ENCODE measurements around the gene KLK4. TPM values are rescaled to one million over a fixed set of nuclear protein-coding genes. Genes with fewer than 3 reads are reported as not detected.

The KLK4 gene
- polyA plus RNA-seq, 1 experiment: not detected

- TF ChIP-seq CTCF (IDR thresholded peaks at IDR 0.05; ENCODE audit: insufficient read depth, low read depth, low read length): no peak
- CTCF ChIA-PET: interaction anchor here (4.8 kb wide), 1 partner anchor 12 kb away, joined by 20 read pairs; no protein-coding TSS in a partner anchor
- POLR2A ChIA-PET: no interaction called here
- Histone ChIP-seq H3K36me3 (ENCODE audit: control insufficient read depth, insufficient read depth, low read length) (no peaks in the 10 kb centered on the region), H3K4me3 (ENCODE audit: low read depth, low read length) (no peak overlapping the region), H3K27me3 (ENCODE audit: control insufficient read depth, insufficient read depth, low read length) (peaks cover 4% of the 10 kb centered on the region; the same call in 1 of the 2 replicates)
- DNase-seq (ENCODE audit: low read depth): no peak
These were observed 473 bp downstream of the KLK4 start for GRCh38 chr19:50910722-50911121.

- ChIA-PET POLR2A (no interaction called here), CTCF (interaction anchor here (4.8 kb wide), 1 partner anchor 13 kb away, joined by 20 read pairs; no protein-coding TSS in a partner anchor)
- no peak for TF ChIP-seq CTCF (IDR thresholded peaks at IDR 0.05; ENCODE audit: insufficient read depth, low read depth, low read length)
- no peak for DNase-seq (ENCODE audit: low read depth)
- no peaks in the 10 kb centered on the region for H3K36me3 ChIP-seq (ENCODE audit: control insufficient read depth, insufficient read depth, low read length)
- no peak overlapping the region for H3K4me3 ChIP-seq (ENCODE audit: low read depth, low read length)
- H3K27me3 ChIP-seq (ENCODE audit: control insufficient read depth, insufficient read depth, low read length): peaks cover 4% of the 10 kb centered on the region; the same call in 1 of the 2 replicates
These were observed 1.7 kb downstream of the KLK4 start for GRCh38 chr19:50909240-50910070.

GRCh38 chr19:50908336-50908735 is 2.9 kb downstream of the KLK4 start:
- no peaks in the 10 kb centered on the region for H3K36me3 ChIP-seq (ENCODE audit: control insufficient read depth, insufficient read depth, low read length)
- ChIA-PET CTCF (interaction anchor here (0.6 to 4.8 kb wide), 2 partner anchors 14 to 582 kb away, joined by 4 to 20 read pairs; no protein-coding TSS in a partner anchor), POLR2A (no interaction called here)
- H3K27me3 ChIP-seq (ENCODE audit: control insufficient read depth, insufficient read depth, low read length): peaks cover 4% of the 10 kb centered on the region; the same call in 1 of the 2 replicates
- DNase-seq (ENCODE audit: low read depth): no peak
- no peak overlapping the region for H3K4me3 ChIP-seq (ENCODE audit: low read depth, low read length)
- TF ChIP-seq CTCF (IDR thresholded peaks at IDR 0.05; ENCODE audit: insufficient read depth, low read depth, low read length): no peak

- Histone ChIP-seq H3K4me3 (ENCODE audit: low read depth, low read length) (no peak overlapping the region), H3K36me3 (ENCODE audit: control insufficient read depth, insufficient read depth, low read length) (no peaks in the 10 kb centered on the region), H3K27me3 (ENCODE audit: control insufficient read depth, insufficient read depth, low read length) (no peaks in the 10 kb centered on the region)
- ChIA-PET CTCF (interaction anchor here (0.9 to 1.2 kb wide), 4 partner anchors 11 to 87 kb away, joined by 3 to 9 read pairs (median 4); no protein-coding TSS in a partner anchor), POLR2A (no interaction called here)
- TF ChIP-seq CTCF (IDR thresholded peaks at IDR 0.05; ENCODE audit: insufficient read depth, low read depth, low read length): peak; percentile 40
- no peak for DNase-seq (ENCODE audit: low read depth)
These were observed 5.0 kb downstream of the KLK4 start for GRCh38 chr19:50906217-50906616.

GRCh38 chr19:50902640-50903039 is 8.6 kb downstream of the KLK4 start:
- H3K4me3 ChIP-seq (ENCODE audit: low read depth, low read length): no peak overlapping the region
- CTCF ChIA-PET: no interaction called here
- TF ChIP-seq CTCF (IDR thresholded peaks at IDR 0.05; ENCODE audit: insufficient read depth, low read depth, low read length): no peak
- H3K27me3 ChIP-seq (ENCODE audit: control insufficient read depth, insufficient read depth, low read length): no peaks in the 10 kb centered on the region
- no peaks in the 10 kb centered on the region for H3K36me3 ChIP-seq (ENCODE audit: control insufficient read depth, insufficient read depth, low read length)
- no peak for DNase-seq (ENCODE audit: low read depth)
- POLR2A ChIA-PET: no interaction called here
